ENCODE results near the gene CYP2A7.
"Not testable (repeated sequence)": the region's sequence is repeated elsewhere in the genome, so short reads cannot be mapped to it uniquely, and the experiment has no call there.

The CYP2A7 gene

GRCh38 chr19:40882062-40882461 lies at the start of gene CYP2A7:
CYP2A7 (minus strand) TSS chr19:40882231; CDS start chr19:40882210, 21 bp downstream.
- H3K4me3 ChIP-seq (IDR thresholded peaks at IDR 0.05; ENCODE audit: insufficient read depth, low read depth, low read length); H3K4me2 ChIP-seq; H3K27me3 ChIP-seq (ENCODE audit: insufficient read depth, low read depth); H3K4me1 ChIP-seq (ENCODE audit: low read depth, poor library complexity, severe bottlenecking); H3K79me2 ChIP-seq (ENCODE audit: insufficient read depth, low read depth); H3K27ac ChIP-seq; H2AFZ ChIP-seq (ENCODE audit: low read depth); H3K36me3 ChIP-seq (ENCODE audit: insufficient read depth); H3K9ac ChIP-seq; H4K20me1 ChIP-seq (ENCODE audit: insufficient read depth): not testable (repeated sequence)

DNA sequence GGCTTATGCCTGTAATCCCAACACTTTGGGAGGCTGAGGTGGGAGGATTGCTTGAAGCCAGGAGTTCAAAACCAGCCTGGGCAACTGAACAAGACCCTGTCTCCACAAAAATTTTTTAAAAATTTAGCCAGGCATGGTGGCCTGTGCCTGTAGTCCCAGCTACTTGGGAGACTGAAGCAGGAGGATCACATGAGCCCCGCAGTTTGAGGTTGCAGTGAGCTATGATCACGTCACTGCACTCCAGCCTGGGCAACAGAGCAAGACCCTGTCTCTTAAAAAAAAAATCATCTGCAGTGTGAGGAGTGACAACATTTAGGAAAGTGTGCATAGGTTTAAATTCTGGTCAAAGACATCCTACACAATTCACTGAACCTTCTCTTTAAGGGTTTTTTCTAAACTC lies 48.8 kb upstream of the CYP2A7 start:
- not testable (repeated sequence) for H3K4me3 ChIP-seq (IDR thresholded peaks at IDR 0.05; ENCODE audit: insufficient read depth, low read depth, low read length); H3K27me3 ChIP-seq (ENCODE audit: insufficient read depth, low read depth); H3K36me3 ChIP-seq (ENCODE audit: insufficient read depth); H4K20me1 ChIP-seq (ENCODE audit: insufficient read depth); H3K4me2 ChIP-seq; H3K27ac ChIP-seq; H3K79me2 ChIP-seq (ENCODE audit: insufficient read depth, low read depth); H3K9ac ChIP-seq; H3K4me1 ChIP-seq (ENCODE audit: low read depth, poor library complexity, severe bottlenecking); H2AFZ ChIP-seq (ENCODE audit: low read depth)

DNA sequence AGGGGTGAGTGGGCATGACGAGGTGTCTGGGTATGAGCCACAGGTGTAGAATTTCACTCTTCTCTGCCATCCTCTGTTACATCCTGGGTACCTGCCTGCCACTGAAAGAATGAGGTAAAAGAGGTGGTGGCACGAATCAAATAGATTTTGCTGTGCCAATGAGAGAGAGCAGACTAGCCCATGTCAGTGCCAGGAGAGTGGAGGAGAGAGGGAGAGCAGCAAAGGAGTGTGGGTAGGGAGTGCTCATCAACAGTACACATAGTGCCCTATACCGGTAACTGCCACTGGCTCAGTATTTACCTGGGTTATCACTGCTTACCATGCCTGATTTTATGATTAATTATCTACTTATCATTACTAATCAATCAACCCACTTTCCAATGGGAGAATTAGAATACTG lies 47.9 kb upstream of the CYP2A7 start:
- H3K79me2 ChIP-seq (ENCODE audit: insufficient read depth, low read depth); H4K20me1 ChIP-seq (ENCODE audit: insufficient read depth); H3K9ac ChIP-seq; H3K4me1 ChIP-seq (ENCODE audit: low read depth, poor library complexity, severe bottlenecking); H3K27ac ChIP-seq; H3K36me3 ChIP-seq (ENCODE audit: insufficient read depth); H3K27me3 ChIP-seq (ENCODE audit: insufficient read depth, low read depth); H2AFZ ChIP-seq (ENCODE audit: low read depth); H3K4me3 ChIP-seq (IDR thresholded peaks at IDR 0.05; ENCODE audit: insufficient read depth, low read depth, low read length); H3K4me2 ChIP-seq: not testable (repeated sequence)

- H4K20me1 ChIP-seq (ENCODE audit: insufficient read depth), result no peaks in the 10 kb centered on the region
- H3K27me3 ChIP-seq (ENCODE audit: insufficient read depth, low read depth), result no peaks in the 10 kb centered on the region
- no peak overlapping the region for H2AFZ ChIP-seq (ENCODE audit: low read depth)
- no peaks in the 10 kb centered on the region for H3K36me3 ChIP-seq (ENCODE audit: insufficient read depth)
- no peaks in the 10 kb centered on the region for H3K79me2 ChIP-seq (ENCODE audit: insufficient read depth, low read depth)
- H3K9ac ChIP-seq, result no peak overlapping the region
- TF ChIP-seq, protein P1, sequence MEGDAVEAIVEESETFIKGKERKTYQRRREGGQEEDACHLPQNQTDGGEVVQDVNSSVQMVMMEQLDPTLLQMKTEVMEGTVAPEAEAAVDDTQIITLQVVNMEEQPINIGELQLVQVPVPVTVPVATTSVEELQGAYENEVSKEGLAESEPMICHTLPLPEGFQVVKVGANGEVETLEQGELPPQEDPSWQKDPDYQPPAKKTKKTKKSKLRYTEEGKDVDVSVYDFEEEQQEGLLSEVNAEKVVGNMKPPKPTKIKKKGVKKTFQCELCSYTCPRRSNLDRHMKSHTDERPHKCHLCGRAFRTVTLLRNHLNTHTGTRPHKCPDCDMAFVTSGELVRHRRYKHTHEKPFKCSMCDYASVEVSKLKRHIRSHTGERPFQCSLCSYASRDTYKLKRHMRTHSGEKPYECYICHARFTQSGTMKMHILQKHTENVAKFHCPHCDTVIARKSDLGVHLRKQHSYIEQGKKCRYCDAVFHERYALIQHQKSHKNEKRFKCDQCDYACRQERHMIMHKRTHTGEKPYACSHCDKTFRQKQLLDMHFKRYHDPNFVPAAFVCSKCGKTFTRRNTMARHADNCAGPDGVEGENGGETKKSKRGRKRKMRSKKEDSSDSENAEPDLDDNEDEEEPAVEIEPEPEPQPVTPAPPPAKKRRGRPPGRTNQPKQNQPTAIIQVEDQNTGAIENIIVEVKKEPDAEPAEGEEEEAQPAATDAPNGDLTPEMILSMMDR (conservative IDR thresholded peaks at IDR 0.05; ENCODE audit: low read depth, low read length), result no peak
- no peak overlapping the region for H3K4me2 ChIP-seq
- H3K4me3 ChIP-seq (IDR thresholded peaks at IDR 0.05; ENCODE audit: insufficient read depth, low read depth, low read length), result no peak overlapping the region
- no peaks in the 10 kb centered on the region for H3K4me1 ChIP-seq (ENCODE audit: low read depth, poor library complexity, severe bottlenecking)
- no peak overlapping the region for H3K27ac ChIP-seq
Measured at GRCh38 chr19:40928850-40929249, 46.8 kb upstream of the CYP2A7 start.

GRCh38 chr19:40927567-40927966 lies 45.5 kb upstream of the CYP2A7 start:
- Histone ChIP-seq H4K20me1 (ENCODE audit: insufficient read depth) (no peaks in the 10 kb centered on the region), H3K4me2 (no peak overlapping the region)

GRCh38 chr19:40926276-40926675 lies 44.2 kb upstream of the CYP2A7 start:
- H3K27me3 ChIP-seq (ENCODE audit: insufficient read depth, low read depth); H3K79me2 ChIP-seq (ENCODE audit: insufficient read depth, low read depth): not testable (repeated sequence)

More at GRCh38 chr19:40927567-40927966, 45.5 kb upstream of the CYP2A7 start:
- H3K9ac ChIP-seq, result no peak overlapping the region
- no peaks in the 10 kb centered on the region for H3K4me1 ChIP-seq (ENCODE audit: low read depth, poor library complexity, severe bottlenecking)
- no peaks in the 10 kb centered on the region for H3K36me3 ChIP-seq (ENCODE audit: insufficient read depth)
- no peak overlapping the region for H2AFZ ChIP-seq (ENCODE audit: low read depth)
- no peak overlapping the region for H3K4me3 ChIP-seq (IDR thresholded peaks at IDR 0.05; ENCODE audit: insufficient read depth, low read depth, low read length)
- H3K27ac ChIP-seq, result no peak overlapping the region
- no peaks in the 10 kb centered on the region for H3K27me3 ChIP-seq (ENCODE audit: insufficient read depth, low read depth)
- TF ChIP-seq, protein P1 (conservative IDR thresholded peaks at IDR 0.05; ENCODE audit: low read depth, low read length), result no peak
- H3K79me2 ChIP-seq (ENCODE audit: insufficient read depth, low read depth), result no peaks in the 10 kb centered on the region

More at GRCh38 chr19:40926276-40926675, 44.2 kb upstream of the CYP2A7 start:
- not testable (repeated sequence) for H3K9ac ChIP-seq; H3K36me3 ChIP-seq (ENCODE audit: insufficient read depth); H3K4me3 ChIP-seq (IDR thresholded peaks at IDR 0.05; ENCODE audit: insufficient read depth, low read depth, low read length); H2AFZ ChIP-seq (ENCODE audit: low read depth); H3K27ac ChIP-seq; H3K4me1 ChIP-seq (ENCODE audit: low read depth, poor library complexity, severe bottlenecking); H4K20me1 ChIP-seq (ENCODE audit: insufficient read depth); H3K4me2 ChIP-seq
